GOT3 (cell line): Measurements from ENCODE around the gene DEFB114.
"Not testable (repeated sequence)": the region's sequence is repeated elsewhere in the genome, so short reads cannot be mapped to it uniquely, and the experiment has no call there.

Experiments
- DNase-seq: peaks from one replicate; lab custom pipeline; 2025; ENCODE audit warnings: mixed read lengths; lab: John Stamatoyannopoulos, UW

Gene DEFB114, protein sequence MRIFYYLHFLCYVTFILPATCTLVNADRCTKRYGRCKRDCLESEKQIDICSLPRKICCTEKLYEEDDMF

DNA sequence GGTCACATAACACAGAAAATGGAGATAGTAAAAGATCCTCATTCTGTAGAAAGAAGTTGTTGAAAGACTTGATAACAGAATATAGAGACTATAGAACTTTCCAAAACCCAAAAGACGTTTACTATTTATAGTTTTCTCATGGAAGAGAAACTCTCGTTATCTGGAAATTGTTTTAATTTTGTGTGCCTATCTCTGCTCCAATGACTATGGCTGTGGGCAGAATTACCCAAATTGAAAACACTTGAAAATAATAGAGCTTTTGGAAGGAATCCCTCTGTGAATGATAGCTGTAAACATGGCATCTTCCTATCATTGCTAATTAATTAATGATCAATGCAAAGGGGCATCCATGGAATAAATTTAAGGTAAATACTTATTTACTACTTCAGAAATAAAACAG is at the start of gene DEFB114:
Gene DEFB114 (minus strand): TSS at position 101 of the 400 bp plus-strand sequence. CDS start 59 bp downstream, at position 42.
- DNase-seq, result no peak

DNA sequence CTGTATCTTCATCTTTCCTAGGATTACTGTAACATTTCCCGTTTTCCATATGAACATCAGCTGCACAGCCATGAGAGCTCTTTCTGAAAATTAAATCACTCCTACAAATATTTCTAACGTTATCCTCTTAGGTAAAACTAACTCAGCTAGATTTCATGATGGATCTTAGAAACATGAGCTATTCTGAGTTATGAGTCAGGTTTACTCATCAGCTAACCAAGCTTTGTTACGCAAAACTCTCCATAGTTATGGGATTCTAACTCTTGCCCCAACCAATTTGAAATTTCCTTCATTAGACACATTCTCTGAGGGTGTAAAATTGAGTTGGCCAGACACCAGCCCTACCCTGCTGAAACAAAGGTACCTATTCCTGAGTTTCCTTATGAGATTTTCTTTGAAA is 43.9 kb upstream of the DEFB114 start:
- no peak for DNase-seq

DNA sequence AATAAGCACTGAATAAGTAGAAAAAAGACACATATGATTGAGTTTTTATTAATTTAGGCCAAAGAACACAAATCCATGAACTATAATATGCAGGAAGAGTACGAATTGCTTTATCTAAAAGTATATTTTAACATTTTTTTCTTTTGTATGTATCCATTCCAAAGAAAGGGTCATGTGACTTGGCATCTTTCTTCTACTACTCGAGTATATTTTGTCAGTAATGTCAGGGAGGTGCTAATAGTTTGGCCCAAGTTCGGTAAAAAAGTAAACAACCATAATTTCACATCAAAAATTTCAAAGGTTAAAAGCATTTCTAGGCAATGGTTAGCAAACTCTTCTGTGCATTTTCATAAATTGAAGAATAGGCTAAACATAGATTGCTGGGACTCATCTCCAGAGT is 39.2 kb upstream of the DEFB114 start:
- DNase-seq, result no peak

DNA sequence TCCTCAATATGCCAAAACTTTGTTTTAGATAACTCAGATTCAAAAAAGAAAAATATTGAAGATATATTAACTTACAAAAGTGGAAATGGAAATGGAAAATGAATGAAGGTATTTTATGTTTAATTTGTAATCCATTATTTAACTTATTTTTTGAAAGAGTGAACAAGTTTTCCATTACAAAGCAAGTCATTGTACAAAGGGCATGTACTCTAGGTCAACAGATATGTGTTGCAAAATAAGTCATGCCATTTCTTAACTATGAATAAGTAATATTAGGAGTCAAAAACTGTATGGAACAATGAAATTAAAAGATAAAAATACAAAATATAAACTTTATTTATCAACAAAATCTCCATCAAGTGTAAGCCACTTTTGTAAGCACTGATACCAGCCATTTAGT is 31.3 kb upstream of the DEFB114 start:
- no peak for DNase-seq

DNA sequence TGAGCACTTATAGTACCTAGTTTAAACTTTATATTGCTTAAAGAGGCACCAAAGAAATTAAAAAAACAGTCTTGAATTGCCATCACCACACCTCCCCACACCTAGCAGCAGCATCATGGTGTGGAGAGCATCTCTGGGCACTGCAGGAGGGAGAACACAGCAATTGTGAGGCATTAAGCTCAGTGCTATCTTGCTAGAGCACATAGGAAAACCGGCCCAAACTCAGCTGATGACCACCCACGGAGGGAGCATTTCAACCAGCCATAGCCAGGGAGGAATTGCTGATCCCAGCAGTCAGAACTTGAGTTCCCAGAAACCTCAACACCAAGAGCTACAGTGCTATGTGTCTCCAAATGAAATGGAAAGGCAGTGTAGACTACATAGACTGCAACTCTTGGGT is 24.9 kb upstream of the DEFB114 start:
- DNase-seq, result no peak

DNA sequence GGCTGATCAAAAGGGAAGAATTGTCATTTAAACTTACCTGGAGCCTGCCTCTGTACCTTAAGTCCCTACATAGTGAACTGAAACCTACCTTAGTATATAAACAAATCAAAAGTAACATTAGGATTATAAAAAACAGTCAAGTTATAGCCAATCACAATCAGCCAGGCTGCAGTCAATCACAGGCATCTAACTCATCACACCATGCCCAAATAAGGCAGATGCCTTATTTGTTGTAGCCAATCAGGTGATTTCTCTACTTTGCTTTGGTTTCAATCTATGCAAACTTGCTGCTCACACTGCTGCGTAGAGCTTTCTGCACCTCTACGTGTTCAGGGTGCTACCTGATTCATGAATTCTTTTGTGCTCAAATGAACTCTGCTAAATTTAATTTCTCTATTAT is 23.8 kb upstream of the DEFB114 start:
- no peak for DNase-seq

DNA sequence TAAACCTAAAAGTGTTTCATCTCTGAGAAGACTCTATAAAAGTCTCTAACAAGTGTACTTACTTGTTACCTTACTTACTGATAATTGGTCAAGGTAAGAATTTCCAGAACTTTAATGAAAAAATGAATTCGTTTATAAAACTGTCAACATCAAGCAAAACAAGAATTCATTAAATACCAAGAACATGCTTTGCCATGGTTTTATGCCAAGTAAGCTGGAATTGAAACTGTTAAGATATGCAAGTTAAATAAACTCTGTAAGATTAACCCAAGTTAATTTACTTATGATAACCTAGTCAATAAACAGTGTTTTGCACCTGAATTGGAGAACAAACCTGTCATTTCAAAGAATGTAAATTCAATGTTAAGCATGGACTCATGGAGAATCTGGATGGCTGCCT is 22.6 kb upstream of the DEFB114 start:
- DNase-seq, result no peak

DNA sequence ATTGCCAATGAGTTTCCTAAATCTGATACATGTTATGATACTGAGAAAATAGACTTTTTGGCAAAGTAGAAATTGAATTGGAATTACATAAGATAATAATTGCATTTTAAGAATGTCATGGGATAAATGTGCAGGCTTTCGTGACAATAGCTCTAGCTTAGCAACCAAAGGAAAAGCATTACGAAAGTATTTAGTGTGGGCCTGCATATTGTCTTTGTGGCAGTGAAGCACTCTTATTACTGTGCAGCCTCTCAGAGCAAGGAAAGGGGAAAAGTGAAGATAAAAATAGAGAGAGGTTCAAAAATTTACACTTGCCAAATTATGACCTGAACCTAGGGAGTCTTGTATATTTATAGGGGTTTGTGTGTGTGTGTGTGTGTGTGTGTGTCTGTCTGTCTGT is 18.1 kb upstream of the DEFB114 start:
- no peak for DNase-seq

DNA sequence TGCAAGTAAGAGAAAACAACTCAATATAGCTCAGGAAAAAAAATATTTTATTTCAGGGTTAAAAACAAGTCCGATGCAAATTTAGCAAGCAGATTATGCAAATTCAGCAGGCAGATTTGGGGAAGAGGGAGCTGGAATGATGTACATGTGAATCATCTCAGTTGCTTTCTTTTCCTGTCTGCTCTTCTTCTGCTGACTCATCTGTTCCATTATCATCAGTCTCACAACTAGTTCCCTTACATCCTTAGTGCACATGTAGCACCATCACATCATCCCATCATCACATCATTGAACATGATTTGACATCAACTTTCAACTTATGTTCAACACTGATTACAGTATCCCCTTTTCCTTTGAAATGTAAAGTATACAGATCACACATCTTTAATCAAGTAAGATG is 16.9 kb upstream of the DEFB114 start:
- no peak for DNase-seq

DNA sequence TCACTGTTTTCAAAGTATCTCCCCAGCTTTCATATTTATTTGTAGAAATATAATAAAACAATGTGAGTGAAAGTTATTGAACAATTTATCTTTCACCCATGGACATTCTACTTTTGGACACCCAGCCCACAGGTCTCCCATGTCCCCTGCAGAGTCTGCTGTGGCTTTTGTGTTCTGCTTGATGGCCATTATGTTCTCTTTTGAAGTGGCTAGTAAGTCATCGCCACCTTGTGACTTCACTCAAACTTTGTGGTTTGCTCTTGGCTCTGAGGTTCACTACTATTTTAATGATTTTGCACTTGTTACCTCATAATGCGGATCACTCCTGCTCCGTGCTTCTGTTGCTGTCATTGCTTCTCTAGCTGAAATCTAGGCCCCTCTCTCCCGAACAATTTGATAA is 15.6 kb upstream of the DEFB114 start:
- DNase-seq, result no peak

DNA sequence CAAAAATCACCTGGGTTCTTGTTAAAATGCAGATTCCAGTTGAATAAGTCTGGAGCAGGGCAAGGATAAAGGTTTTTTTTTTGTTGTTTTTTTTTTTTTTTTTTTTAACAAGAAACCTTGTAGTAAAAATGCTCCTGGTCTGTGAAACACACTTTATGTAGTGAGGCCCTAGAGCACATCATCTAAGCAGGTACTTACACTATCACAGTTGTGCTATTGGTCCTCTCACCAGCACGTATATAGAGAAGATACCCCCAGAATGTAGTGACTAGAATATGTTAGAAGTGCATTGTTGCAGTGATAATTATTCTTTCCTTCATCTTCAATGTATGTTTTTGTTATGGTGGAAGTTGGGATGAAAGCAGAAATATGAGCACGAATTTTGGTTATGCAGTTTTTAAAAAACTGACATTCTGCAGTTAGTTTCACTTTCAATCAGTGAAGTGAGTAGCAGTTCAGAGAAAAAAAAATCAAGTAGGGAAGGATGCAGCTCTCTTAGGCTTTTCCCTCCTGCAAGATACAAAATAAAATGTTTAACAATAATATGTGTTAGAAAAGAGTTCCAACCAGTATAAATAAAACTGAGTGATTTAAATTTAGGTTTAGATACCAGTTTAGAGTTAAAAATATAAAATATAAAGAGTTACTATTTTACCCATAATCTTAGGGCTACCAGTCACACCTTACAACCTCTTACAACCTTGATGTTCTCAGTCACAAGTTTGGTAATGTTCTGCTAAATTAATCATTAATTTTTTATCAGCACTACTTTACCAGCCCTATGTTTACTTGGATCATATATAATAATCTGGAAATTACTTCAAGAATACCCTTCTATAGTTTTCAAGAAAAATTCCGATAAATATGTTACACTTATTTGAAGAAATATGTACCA is 14.6 kb upstream of the DEFB114 start:
- no peak for DNase-seq

DNA sequence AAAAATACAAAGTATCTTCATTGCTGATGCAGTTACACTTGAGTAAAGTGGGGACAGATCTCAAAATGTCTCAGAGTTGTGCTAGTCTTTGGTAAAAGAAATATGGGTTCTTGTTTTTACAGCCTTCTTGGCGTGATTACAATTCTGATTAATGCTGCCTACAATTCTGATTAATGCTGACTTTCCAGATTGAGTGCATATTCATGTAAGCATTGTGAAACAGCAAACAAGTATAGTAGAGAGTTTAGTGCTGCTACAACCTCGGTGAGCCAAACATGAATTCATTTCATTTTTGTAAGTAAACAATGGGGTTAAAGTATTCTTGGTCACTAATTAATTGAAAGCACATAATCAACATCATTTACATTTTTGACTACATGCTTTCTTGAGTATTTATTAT is 5.6 kb upstream of the DEFB114 start, which contains the start of gene DEFB113:
Gene DEFB113 (minus strand): TSS at position 21 of the 400 bp plus-strand sequence. CDS start 0 bp downstream, at position 21.
- no peak for DNase-seq

DNA sequence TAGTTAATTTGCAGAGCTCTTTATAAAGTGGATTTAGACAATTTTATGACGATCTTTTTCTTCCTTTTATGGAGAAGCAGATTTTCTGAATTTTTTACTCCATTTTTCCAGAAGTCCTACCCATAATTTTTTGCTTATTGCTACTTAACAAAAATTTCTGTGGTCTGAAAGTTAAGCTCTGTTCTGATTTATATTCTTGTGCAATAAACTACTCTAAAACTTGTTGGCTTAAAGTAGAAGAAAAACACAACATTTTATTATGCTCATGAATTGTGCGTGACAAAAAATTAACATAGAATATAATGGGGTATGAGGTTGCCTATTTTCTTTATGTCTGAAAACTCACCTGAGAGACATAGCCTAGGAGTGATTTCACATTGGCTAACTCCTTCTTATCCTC is 2.9 kb upstream of the DEFB114 start:
- no peak for DNase-seq

DNA sequence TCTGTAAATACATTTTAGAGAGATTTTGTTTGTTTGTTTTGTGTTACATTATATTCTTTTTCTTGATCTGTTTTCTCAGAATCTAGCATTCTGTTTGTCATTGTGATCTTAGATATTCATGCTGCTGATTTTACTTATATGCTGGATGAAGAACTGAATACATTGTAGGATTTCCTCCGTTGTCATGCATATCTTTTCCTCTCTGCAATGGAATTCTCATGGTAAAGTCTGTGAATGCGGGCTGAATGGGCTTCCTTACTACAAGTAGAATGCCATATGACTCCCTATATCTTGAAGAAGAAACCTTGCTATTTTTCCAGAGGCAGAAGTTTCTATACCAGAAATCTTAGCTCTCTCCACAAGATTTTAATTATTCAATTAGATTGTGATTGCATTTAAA is 2.4 kb upstream of the DEFB114 start:
- DNase-seq, result no peak

DNA sequence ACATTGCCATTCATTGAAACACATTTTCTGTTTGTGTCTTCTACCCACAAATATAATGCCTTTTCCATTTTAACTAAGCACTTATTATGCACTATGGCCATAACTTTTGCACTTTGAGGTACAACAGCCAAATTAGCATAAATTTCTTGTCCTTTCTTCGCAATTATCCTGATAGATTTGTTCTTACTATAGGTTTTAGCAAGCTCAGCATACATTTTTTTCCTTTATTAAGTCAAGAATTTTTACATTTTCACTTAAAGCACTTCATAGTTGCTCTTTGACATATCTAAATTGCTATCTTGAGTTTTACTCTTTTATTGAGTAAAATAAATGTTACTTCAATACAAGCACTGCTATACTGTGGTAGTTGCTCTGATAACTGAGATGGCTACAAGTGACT is 5.8 kb downstream of the DEFB114 start:
- DNase-seq, result no peak

DNA sequence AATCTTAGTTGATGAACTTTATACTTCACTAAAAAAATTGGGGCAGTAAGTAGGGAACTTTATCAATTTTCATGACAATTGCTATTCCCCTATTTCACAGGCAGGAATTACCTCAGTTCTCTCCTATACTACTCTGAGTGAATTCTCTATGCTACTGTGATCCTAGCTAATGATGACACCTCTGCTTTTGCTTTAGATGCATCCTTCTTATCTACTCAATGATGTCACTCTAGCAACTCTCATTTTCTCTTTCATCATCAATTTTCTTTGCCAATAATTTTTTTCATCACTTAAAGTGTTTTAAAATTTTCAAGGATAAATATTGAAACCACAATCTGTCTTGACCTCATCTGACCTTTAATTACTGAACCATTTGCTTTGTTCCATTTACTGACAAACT is 8.1 kb downstream of the DEFB114 start:
- DNase-seq, result no peak

DNA sequence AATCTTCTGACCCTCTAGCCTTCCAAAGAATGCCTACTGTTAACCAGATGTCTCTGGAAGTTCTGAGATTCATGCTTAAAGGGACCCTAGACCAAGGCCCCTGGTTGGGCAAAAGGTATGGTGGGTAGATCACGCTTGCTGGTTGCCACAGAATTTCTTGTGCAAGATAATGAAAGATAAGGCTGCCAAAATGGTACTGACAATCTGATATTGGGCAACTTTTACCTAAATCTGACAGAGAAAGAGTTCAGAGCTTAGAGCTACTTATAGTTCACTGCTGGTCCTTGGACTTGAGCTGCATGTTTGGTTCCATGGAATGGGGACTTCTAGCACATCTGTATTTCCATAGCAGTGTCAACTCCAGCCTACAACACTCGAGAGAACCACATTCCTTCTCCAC is 12.0 kb downstream of the DEFB114 start:
- DNase-seq, result no peak

DNA sequence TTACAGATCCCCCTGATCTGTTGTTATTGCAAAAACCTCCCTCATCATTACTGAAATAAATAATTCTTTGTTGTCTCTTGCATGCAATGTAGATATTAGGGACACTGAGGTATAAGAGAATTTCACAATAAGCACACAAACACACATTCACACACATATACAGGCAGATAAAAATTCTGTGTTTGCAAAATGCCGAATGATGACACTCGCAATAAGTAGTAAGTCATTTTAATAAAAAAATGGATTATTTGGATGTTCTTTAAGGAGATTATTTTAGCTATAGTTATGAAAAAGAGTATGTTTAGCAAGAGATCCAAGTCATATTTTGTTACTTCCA is 13.6 kb downstream of the DEFB114 start:
- DNase-seq, result no peak

DNA sequence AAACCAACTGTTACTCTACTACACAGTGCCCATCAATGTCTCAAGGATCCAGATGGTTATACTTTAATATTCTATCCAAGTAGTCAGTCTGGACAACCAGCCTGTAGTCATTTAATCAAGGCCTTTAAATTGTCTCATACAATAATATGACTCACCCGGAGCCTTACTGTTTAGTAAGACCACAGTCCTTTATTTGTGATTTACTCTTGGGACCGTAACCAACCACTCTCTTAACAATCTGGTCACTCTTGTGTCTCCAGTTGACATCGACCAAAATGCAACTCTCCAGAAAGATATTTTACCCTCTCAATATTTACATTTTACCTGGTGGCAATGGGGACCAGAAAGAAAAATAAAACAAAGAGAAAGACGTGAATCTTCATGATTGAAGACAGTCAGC is 14.9 kb downstream of the DEFB114 start:
- DNase-seq, result no peak

DNA sequence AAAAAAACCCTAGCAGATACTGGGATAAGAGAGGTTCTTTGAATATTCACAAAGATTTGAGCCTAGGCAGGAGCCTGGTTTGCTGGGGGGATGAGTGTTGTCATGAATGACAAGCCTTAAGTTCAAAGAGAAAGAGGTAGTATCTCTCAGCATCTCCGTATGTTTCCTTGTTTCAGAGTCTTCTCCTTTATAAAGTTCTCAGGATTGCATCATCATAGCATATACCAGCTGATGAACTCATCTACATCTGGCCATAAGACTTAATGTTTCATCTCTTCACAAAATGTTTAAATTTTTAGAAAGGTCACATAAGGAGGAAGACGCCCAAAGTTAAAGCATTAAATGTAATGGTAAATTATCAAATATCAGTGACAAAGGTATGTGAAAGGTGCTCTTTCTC is 17.1 kb downstream of the DEFB114 start:
- DNase-seq, result no peak

DNA sequence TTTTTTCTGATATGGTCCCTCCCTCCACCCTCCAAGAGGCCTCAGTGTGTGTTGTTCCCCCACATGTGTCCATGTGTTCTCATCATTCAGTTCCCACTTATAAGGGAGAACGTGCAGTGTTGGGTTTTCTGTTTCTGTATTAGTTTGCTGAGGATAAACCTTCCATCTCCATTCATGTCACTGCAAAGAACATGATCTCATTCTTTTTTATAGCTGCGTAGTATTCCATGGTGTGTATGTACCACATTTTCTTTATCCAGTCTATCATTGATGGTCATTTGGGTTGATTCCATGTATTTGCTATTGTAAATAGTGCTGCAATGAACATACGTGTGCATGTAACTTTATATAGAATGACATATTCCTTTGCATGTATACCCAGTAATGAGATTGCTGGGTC is 19.9 kb downstream of the DEFB114 start:
- not testable (repeated sequence) for DNase-seq

DNA sequence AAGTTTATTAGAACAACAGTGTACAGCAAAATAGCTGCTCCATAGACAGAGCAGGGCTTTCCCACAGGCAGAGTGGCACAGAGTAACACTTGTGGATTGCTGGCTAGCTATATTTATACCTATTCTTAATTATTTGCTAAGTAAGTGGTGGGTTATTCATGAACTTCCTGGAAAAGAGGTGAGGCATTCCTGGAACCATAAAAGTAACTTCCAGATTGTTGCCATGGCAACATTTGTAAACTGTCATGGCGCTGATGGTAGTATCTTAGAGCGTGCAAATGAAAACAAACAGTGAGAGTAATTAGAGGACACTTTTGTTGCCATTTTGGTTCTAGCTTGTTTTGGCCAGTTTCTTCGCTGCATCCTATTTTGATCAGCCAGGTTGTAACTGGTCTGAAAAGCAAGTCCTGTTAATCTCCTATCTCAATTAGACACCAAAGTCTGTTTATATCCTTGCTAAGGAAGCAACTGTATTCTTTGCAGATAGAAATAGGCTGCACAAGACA is 23.9 kb downstream of the DEFB114 start:
- DNase-seq, result no peak

DNA sequence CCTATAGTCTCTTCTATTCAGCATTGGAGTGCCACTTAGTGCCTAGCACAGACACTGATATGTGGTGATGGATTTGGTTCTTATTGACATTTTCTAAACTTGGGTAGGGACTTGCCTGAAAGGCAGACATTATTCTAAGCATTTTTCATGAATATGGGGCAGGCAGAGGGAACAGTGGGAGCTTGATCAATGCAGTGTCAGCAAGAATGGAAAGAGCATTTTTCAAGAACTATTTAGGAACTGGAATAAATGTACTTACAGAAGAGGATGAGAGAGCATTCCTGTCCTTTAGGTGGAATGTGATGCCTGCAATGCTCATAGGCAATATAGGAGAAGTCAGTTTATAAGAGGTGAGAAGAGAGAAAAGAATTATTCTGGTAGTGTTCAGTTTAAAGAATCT is 26.2 kb downstream of the DEFB114 start:
- DNase-seq, result no peak

DNA sequence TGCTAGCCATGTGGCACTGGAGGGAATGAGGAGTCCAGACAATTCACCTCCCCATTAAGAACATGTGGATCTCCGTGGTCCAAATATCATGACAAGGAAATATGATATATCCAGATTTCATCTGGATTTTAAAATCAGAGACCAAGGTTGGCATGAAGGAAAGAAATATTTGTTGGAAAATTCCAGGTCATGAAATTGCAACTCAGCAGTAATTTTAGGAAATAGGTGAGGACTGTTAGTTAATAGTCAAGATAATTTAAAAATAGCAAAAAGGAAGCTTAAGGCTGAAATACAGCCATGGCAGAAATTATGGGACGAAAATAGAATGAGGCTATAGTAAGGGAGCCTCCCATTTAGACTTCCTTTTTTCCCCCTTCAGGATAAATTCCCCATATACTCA is 26.9 kb downstream of the DEFB114 start:
- DNase-seq, result no peak
